WTC11 (cell line): ENCODE measurements around the gene AKTIP.

Source experiments
- ZNF423 ChIP-seq: fragments of 250-450 bp; sonication (Bioruptor Pico); IDR thresholded peaks from 2 replicates; pipeline ENCODE4 v2.1.2; 2022; ENCODE audit warnings: mild to moderate bottlenecking, moderate library complexity
- TF ChIP-seq, protein P1 (sequence below): sonication (generic); formaldehyde crosslinking; IDR thresholded peaks from 2 replicates; pipeline ENCODE4 v1.8.0; 2022; ENCODE audit warnings: mild to moderate bottlenecking, missing genetic modification reagents
- TF ChIP-seq, protein P2 (sequence below): fragments of 200-600 bp; IDR thresholded peaks from 2 replicates; pipeline ENCODE4 v1.8.0; 2022; ENCODE audit warnings: antibody characterized with exemption
- TF ChIP-seq, protein P3 (sequence below): sonication (generic); formaldehyde crosslinking; IDR thresholded peaks from 2 replicates; pipeline ENCODE4 v1.8.0; 2022; ENCODE audit warnings: missing genetic modification reagents

DNA sequence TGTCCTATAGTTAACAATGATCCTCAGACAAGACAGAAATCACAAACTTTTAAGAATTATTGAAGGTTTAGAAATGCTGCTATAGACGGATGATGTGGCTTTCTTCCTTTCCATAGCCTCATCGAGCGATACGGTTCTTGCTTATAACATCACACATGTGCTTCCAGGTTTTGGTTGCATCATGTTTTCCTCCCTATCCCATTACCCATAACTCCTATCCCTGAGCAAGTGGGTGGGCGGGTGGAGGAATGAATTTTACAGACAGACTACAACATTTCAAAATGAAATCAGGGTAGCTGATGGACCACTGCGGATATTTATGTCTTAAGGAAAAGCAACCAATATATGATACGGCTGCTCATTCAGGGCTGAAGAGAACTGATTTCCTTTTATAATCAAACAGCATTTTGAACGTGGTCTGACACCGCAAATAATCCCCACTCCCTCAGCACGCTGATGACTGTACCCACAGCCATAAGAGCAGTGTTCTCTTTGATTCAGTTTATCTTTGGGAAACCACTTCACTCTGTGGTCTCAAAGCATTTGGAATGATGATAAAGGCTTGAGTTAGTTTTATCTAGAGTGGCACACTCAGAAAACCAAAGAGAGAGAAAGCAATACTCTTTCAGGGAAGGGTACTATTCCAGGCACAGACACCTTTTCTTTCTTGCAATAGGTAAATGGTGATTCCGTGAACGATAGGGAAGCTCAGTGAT lies 4.6 kb upstream of the AKTIP start:
- TF ChIP-seq, protein P1, sequence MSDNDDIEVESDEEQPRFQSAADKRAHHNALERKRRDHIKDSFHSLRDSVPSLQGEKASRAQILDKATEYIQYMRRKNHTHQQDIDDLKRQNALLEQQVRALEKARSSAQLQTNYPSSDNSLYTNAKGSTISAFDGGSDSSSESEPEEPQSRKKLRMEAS = no peak
- TF ChIP-seq ZNF423 (CRISPR knock-in tag) = no peak
- TF ChIP-seq, protein P2, sequence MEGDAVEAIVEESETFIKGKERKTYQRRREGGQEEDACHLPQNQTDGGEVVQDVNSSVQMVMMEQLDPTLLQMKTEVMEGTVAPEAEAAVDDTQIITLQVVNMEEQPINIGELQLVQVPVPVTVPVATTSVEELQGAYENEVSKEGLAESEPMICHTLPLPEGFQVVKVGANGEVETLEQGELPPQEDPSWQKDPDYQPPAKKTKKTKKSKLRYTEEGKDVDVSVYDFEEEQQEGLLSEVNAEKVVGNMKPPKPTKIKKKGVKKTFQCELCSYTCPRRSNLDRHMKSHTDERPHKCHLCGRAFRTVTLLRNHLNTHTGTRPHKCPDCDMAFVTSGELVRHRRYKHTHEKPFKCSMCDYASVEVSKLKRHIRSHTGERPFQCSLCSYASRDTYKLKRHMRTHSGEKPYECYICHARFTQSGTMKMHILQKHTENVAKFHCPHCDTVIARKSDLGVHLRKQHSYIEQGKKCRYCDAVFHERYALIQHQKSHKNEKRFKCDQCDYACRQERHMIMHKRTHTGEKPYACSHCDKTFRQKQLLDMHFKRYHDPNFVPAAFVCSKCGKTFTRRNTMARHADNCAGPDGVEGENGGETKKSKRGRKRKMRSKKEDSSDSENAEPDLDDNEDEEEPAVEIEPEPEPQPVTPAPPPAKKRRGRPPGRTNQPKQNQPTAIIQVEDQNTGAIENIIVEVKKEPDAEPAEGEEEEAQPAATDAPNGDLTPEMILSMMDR = no peak
- TF ChIP-seq, protein P3, sequence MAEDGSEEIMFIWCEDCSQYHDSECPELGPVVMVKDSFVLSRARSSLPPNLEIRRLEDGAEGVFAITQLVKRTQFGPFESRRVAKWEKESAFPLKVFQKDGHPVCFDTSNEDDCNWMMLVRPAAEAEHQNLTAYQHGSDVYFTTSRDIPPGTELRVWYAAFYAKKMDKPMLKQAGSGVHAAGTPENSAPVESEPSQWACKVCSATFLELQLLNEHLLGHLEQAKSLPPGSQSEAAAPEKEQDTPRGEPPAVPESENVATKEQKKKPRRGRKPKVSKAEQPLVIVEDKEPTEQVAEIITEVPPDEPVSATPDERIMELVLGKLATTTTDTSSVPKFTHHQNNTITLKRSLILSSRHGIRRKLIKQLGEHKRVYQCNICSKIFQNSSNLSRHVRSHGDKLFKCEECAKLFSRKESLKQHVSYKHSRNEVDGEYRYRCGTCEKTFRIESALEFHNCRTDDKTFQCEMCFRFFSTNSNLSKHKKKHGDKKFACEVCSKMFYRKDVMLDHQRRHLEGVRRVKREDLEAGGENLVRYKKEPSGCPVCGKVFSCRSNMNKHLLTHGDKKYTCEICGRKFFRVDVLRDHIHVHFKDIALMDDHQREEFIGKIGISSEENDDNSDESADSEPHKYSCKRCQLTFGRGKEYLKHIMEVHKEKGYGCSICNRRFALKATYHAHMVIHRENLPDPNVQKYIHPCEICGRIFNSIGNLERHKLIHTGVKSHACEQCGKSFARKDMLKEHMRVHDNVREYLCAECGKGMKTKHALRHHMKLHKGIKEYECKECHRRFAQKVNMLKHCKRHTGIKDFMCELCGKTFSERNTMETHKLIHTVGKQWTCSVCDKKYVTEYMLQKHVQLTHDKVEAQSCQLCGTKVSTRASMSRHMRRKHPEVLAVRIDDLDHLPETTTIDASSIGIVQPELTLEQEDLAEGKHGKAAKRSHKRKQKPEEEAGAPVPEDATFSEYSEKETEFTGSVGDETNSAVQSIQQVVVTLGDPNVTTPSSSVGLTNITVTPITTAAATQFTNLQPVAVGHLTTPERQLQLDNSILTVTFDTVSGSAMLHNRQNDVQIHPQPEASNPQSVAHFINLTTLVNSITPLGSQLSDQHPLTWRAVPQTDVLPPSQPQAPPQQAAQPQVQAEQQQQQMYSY (CRISPR knock-in tag) = no peak
